ENCODE data around the gene KRT77. TPM values are rescaled to one million over a fixed set of nuclear protein-coding genes. Genes with fewer than 3 reads are reported as not detected.

KRT77 gene
- total RNA-seq, 1 experiment from 2014 or later, result not detected

DNA sequence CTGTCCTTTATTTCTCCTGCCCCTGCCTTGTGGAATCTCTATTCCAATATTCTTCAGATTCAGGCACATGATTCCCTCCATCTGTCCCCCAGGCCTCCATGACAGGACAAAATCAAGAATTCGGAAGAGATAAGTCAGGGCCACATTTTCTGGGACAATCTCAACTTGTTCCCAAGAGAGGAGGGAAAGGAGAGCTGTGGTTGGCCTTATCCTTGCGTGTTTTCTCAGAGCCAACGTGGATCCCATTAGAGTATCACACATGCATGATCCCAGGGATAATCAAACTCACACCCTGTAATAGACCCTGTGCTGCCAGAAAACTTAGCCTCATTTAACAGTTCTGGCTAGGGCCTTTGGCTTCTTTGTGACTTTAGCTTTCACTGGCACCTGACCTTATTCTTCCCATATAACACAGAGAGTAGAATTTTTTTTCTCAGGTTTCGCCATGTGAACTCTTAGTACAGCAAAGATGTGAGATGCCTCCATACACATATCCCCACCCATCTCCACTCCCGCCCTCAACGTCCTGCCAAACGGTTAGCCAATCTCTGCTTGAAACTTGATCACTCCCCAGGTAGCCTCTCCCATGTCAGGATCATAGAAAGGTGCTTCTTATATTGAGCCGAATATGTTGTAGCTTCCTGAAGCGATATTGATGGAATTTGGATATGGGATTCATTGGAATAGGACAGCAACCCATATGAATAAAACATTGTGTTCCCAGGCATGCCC lies 16.4 kb downstream of the KRT77 start:
- ATAC-seq, result no peak
- no peak overlapping the region for H3K27ac Mint-ChIP-seq
- CTCF ChIA-PET, result interaction anchor here (0.7 to 7.1 kb wide), 3 partner anchors 179 to 193 kb away, joined by 3 to 64 read pairs (median 4); no protein-coding TSS in a partner anchor

GRCh38 chr12:52686063-52686462 lies 17.3 kb downstream of the KRT77 start:
- ChIA-PET CTCF (interaction anchor here (0.9 to 1.9 kb wide), 5 partner anchors 29 to 284 kb away, joined by 3 to 6 read pairs (median 3); no protein-coding TSS in a partner anchor), POLR2A (interaction anchor here (0.7 kb wide), 1 partner anchor 13 kb away, joined by 3 read pairs; no protein-coding TSS in a partner anchor)
- Mint-ChIP-seq H3K4me3 (no peak overlapping the region), H3K27me3 (ENCODE audit: low read depth) (peaks cover 28% of the 10 kb centered on the region), H3K9me3 (no peaks in the 10 kb centered on the region), H3K4me1 (peaks cover 8% of the 10 kb centered on the region), H3K27ac (no peak overlapping the region), H3K36me3 (no peaks in the 10 kb centered on the region)
- no peak for ATAC-seq
- DNase-seq (ENCODE audit: low spot score), result no peak
- TF ChIP-seq ZNF416 (CRISPR knock-in tag; IDR thresholded peaks at IDR 0.05) (no peak), ZNF512 (CRISPR knock-in tag; IDR thresholded peaks at IDR 0.05; ENCODE audit: borderline replicate concordance) (no peak), ZNF138 (CRISPR knock-in tag; conservative IDR thresholded peaks at IDR 0.05) (no peak), TP53 (CRISPR knock-in tag; IDR thresholded peaks at IDR 0.05) (no peak), HMGXB4 (CRISPR knock-in tag; IDR thresholded peaks at IDR 0.05) (no peak)

More for the DNA sequence above, 16.4 kb downstream of the KRT77 start:
- POLR2A ChIA-PET, result no interaction called here
- H3K27me3 Mint-ChIP-seq (ENCODE audit: low read depth), result peaks cover 37% of the 10 kb centered on the region
- peaks cover 15% of the 10 kb centered on the region for H3K4me1 Mint-ChIP-seq
- H3K9me3 Mint-ChIP-seq, result no peaks in the 10 kb centered on the region
- H3K4me3 Mint-ChIP-seq, result no peak overlapping the region
- H3K36me3 Mint-ChIP-seq, result no peaks in the 10 kb centered on the region
- no peak for TF ChIP-seq ZBTB43 (CRISPR knock-in tag; IDR thresholded peaks at IDR 0.05)
- TF ChIP-seq ESRRA (CRISPR knock-in tag; IDR thresholded peaks at IDR 0.05; ENCODE audit: borderline replicate concordance), result no peak
- TF ChIP-seq SMAD4 (CRISPR knock-in tag; IDR thresholded peaks at IDR 0.05), result no peak
- TF ChIP-seq, protein P1, sequence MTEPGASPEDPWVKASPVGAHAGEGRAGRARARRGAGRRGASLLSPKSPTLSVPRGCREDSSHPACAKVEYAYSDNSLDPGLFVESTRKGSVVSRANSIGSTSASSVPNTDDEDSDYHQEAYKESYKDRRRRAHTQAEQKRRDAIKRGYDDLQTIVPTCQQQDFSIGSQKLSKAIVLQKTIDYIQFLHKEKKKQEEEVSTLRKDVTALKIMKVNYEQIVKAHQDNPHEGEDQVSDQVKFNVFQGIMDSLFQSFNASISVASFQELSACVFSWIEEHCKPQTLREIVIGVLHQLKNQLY (CRISPR knock-in tag; IDR thresholded peaks at IDR 0.05), result no peak
- no peak for TF ChIP-seq IRF2 (CRISPR knock-in tag; IDR thresholded peaks at IDR 0.05; ENCODE audit: borderline replicate concordance, low read depth)
- TF ChIP-seq TEAD4 (CRISPR knock-in tag; IDR thresholded peaks at IDR 0.05), result no peak
- TF ChIP-seq CREB1 (CRISPR knock-in tag; IDR thresholded peaks at IDR 0.05), result no peak
- TF ChIP-seq, protein P2, sequence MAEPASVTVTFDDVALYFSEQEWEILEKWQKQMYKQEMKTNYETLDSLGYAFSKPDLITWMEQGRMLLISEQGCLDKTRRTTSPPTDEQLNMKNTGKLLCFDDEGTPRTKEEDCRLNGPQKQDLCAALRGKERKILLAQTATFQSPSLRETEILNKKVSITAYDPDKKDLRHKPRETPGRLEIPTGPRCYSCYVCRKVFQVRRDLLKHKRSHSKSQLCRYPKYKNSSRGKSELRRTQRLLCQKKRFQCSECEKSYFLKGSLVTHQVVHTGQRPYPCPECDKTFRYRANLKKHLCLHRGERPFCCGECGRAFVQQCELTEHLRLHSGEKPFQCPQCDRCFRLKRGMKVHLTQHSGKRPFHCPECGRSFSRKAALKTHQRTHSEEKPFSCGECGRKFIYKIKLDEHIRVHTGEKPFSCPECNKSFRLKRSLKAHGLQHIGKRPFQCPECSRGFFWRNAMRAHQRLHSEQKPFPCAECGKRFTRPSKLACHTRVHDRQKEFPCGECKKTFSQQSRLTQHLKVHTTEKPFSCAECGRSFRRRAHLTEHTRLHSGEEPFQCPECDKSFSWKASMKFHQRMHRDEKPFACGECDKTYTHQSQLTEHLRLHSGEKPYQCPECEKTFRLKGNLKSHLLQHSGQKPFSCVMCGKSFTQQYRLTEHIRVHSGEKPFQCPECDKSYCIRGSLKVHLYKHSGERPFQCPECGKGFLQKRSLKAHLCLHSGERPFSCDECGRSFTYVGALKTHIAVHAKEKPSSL (CRISPR knock-in tag; conservative IDR thresholded peaks at IDR 0.05), result no peak
- no peak for TF ChIP-seq E2F1 (CRISPR knock-in tag; IDR thresholded peaks at IDR 0.05)
- TF ChIP-seq JAZF1 (CRISPR knock-in tag; IDR thresholded peaks at IDR 0.05), result no peak
- DNase-seq (ENCODE audit: low spot score), result no peak

All from WTC11 (cell line).